ENCODE results near the gene STXBP1. TPM values are rescaled to one million over a fixed set of nuclear protein-coding genes. Genes with fewer than 3 reads are reported as not detected.

Gene STXBP1
- total RNA-seq, 6 experiments from 2014 or later = 1.8 to 13.5 (median 4.1) TPM

DNA sequence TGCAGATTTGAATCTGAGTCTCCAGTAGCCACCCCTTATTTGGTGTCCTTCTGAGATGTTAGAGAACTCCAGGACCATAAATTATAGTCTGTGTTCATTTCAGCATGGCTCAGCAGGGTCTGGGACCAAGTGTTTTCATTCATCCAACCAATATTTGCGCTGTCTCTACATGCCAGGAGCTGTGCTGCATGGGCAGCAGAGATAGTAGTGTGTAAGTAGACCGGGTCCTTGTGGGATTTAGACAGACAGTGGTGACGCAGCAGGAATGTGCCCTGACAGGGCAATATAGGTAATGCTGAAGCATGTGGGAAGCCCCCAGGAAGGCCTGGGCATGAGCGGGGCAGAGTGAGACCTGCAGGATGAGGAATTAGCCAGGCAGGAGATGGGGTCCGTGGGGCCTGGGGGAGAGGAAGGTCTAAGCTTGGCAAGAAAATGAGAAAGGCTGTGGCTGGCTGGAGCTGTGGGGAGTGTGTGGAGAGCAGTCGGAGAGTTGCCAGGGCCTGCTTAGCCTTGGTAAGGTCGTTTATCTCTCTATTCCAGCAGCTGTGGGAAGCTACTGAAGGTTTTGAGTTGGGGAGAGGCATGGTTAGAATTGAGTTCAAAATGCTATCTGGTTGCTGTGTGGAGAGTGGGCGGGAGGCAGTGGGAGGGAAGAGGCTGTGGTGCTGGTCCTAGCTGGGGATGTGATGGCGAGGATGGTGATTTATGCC lies 16.8 kb downstream of the STXBP1 start:
- intact Hi-C loops (cut with DNase I) = no loop called here
- DNase-seq = no peak

DNA sequence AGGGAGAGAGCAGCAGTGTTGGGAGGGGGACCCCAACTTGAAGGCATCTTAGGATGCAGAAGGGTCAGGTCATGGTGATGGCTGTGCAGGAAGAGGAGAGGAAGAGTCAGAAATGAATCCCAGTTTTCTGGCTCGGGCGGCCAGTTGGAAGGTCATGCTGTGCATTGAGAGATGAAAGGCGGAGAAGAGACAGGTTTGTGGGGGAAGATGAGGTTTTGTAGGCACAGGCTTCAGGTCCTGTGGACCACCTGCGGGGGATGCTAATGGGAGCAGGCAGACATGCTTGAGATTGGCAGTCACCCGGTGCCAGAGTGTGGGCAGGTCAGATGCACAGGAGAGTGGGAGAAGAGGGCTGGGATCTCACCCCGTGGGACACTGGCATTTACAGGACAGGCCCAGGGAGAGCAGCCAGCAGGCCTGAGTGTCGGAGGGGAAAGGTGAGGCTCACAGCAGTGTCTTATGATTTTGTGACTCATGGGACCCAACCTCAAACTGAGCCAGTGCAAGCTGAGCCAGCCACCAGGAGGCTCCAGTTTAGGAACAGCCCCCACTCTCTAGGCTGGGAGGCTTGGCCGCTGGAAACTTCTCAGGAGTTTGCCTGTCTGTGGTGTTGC lies 17.5 kb downstream of the STXBP1 start:
- TF ChIP-seq POLR2A (IDR thresholded peaks at IDR 0.05) = no peak
- no peak for TF ChIP-seq CTCF (IDR thresholded peaks at IDR 0.05)
- peak in 1 of 4 donors; percentile 16 for ATAC-seq
- DNase-seq = no peak
- Histone ChIP-seq H3K4me1 (no peaks in the 10 kb centered on the region), H3K4me3 (no peak overlapping the region), H3K36me3 (no peaks in the 10 kb centered on the region), H3K27me3 (no peaks in the 10 kb centered on the region), H3K27ac (no peak overlapping the region), H3K9me3 (no peaks in the 10 kb centered on the region)
- intact Hi-C loops (cut with DNase I) = no loop called here
- WGBS (ENCODE audit: insufficient coverage, low coverage, low lambda C conversion rate, missing lambda C conversion rate) = 79% methylated on average over 5 of the region's 8 CpGs

More for the DNA sequence above, 16.8 kb downstream of the STXBP1 start:
- Histone ChIP-seq H3K4me1 (no peaks in the 10 kb centered on the region), H3K4me3 (no peak overlapping the region), H3K36me3 (no peaks in the 10 kb centered on the region), H3K9me3 (no peaks in the 10 kb centered on the region), H3K27me3 (no peaks in the 10 kb centered on the region), H3K27ac (no peak overlapping the region)
- 78% methylated on average over 7 of the region's 9 CpGs for WGBS (ENCODE audit: insufficient coverage, low coverage, low lambda C conversion rate, missing lambda C conversion rate)
- no peak for TF ChIP-seq CTCF (IDR thresholded peaks at IDR 0.05)
- no peak for TF ChIP-seq POLR2A (IDR thresholded peaks at IDR 0.05)
- no peak for ATAC-seq

DNA sequence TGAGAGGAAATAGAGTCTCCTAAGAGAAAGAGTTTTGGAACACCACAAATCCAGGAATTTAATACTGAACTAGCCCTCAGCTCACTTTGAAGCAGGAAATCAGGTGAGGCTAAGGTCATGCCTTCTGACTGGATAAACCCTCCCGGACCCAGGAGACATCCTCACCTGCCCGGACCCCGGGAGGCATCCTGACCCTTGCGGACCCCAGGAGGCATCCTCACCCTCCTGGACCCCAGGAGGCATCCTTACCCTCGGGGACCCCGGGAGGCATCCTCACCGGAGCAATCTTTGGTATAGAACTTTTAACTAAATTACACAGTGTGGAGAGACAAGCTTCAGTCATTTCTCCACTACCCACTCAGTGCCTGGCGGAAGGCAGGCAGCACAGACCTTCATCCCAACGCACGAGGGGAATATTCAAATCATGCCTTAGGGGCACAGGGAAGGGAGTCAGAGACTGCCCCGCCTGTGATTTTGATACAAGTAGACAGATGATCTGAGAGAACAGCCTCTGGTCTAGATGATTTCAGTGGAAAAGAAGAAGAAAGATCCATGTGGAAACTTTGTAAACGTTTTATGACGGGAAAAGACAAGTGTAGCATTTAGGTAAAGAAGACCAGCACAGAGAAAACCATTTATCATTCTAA lies 21.3 kb downstream of the STXBP1 start:
- ATAC-seq (peak in 1 of 4 donors; percentile 25), DNase-seq (no peak)
- no peaks in the 10 kb centered on the region for H3K27me3 ChIP-seq
- no peaks in the 10 kb centered on the region for H3K9me3 ChIP-seq
- TF ChIP-seq CTCF (IDR thresholded peaks at IDR 0.05) (no peak), POLR2A (IDR thresholded peaks at IDR 0.05) (no peak)
- H3K4me1 ChIP-seq = peaks cover 0 to 6% (median 0%) of the 10 kb centered on the region in 4 donors
- no peaks in the 10 kb centered on the region for H3K36me3 ChIP-seq
- H3K27ac ChIP-seq = peak overlapping the region in 1 of 3 donors; percentile 18
- WGBS (ENCODE audit: insufficient coverage, low coverage, low lambda C conversion rate, missing lambda C conversion rate) = 73% methylated on average over 5 of the region's 13 CpGs
- intact Hi-C loops (cut with DNase I) = no loop called here
- no peak overlapping the region for H3K4me3 ChIP-seq

DNA sequence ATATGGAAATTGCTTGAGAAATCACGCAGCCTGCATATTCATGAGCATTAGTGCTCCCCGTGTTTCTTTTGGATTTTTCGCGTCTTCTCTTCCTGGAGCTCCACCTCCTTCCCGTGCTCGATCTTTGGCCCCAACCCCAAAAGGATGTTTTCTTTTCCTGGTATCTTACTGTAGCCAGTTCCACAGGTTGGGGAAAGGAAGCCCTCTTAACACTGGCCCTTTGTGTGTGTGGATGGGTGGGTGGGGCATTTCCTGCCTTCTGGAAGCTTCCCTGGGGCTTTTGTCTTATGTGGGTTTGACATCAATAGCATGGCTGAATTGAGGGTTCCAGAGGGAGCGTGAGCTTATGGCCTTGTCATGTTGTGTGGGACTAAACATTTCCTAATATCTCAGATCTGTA lies 21.9 kb downstream of the STXBP1 start:
- Histone ChIP-seq H3K36me3 (no peaks in the 10 kb centered on the region), H3K27ac (peak overlapping the region in 1 of 3 donors; percentile 18), H3K9me3 (no peaks in the 10 kb centered on the region), H3K27me3 (no peaks in the 10 kb centered on the region), H3K4me3 (no peak overlapping the region), H3K4me1 (peaks cover 0 to 6% (median 0%) of the 10 kb centered on the region in 4 donors)
- 81% methylated on average over 7 of the region's 7 CpGs for WGBS (ENCODE audit: insufficient coverage, low coverage, low lambda C conversion rate, missing lambda C conversion rate)
- ATAC-seq = peak; percentile 50 to 71 (median 65)
- DNase-seq = peak in 1 of 3 donors; percentile 48
- intact Hi-C loops (cut with DNase I) = no loop called here
- no peak for TF ChIP-seq POLR2A (IDR thresholded peaks at IDR 0.05)
- no peak for TF ChIP-seq CTCF (IDR thresholded peaks at IDR 0.05)

Data from right lobe of liver (tissue), 6 donors.